ENCODE results near the gene CTAGE1. TPM values are rescaled to one million over a fixed set of nuclear protein-coding genes. Genes with fewer than 3 reads are reported as not detected.

The CTAGE1 gene
- polyA plus RNA-seq, 2 of the 4 experiments (the other 2 are of a cell fraction): 0.01 TPM; not detected in 1

DNA sequence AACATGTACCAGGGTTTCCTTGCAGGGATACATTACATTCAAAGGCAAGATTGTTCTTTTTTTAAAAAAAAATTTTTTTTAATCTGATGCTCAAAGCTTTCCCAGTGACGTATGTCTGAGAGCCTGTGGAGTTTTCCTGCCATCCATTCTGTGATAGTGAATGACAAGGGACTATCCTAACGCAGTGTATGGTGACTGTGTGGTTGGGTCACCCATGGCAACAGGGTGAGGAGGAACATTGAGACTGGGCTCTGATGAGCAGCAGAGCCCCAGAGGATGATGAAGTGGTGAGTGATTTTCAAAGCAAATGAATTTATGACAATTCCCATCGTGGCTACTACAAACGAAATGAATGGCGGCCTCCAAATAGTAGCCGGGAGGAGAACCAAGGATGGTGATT, 28.6 kb upstream of the CTAGE1 start:
- Histone ChIP-seq H3K9me3 (peaks cover 13% of the 10 kb centered on the region; the same call in 2 of the 3 replicates), H3K4me1 (no peaks in the 10 kb centered on the region), H3K27ac (no peak overlapping the region), H3K4me2 (no peak overlapping the region), H3K4me3 (no peak overlapping the region)
- DNase-seq (ENCODE audit: low read depth in 1 of 2, low spot score in 1 of 2): no peak
- POLR2A ChIA-PET: no interaction called here
- CTCF ChIA-PET: no interaction called here
- no peak for FAIRE-seq
- TF ChIP-seq RNF2 (IDR thresholded peaks at IDR 0.05; ENCODE audit: borderline replicate concordance, low read depth): no peak
- 84% methylated on average over 6 of the region's 6 CpGs for whole genome bisulfite sequencing (ENCODE audit: missing lambda C conversion rate)
- ATAC-seq: no peak

DNA sequence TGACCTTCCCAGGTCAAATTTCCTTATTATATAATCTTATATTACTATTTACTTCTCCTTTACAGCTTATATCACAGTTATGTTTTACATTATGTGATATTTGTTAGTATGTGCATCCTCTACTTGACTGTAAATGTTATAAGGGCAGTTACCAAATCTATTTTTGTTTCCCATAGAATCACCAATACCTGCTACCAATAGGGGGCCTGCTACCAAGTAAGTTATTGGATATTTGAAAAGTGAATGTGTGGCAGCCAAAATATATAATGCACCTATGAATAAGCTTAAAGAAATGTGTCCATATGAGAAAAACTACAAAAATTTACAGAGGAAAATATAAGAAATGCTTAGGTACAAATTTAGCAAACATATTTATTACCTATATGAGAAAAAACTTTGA, 23.9 kb upstream of the CTAGE1 start:
- TF ChIP-seq ESRRA (IDR thresholded peaks at IDR 0.05; ENCODE audit: borderline replicate concordance, low read length) (no peak), TP53 (CRISPR knock-in tag; IDR thresholded peaks at IDR 0.05) (no peak), RFX5 (IDR thresholded peaks at IDR 0.05) (no peak)
- TF ChIP-seq, protein P1, sequence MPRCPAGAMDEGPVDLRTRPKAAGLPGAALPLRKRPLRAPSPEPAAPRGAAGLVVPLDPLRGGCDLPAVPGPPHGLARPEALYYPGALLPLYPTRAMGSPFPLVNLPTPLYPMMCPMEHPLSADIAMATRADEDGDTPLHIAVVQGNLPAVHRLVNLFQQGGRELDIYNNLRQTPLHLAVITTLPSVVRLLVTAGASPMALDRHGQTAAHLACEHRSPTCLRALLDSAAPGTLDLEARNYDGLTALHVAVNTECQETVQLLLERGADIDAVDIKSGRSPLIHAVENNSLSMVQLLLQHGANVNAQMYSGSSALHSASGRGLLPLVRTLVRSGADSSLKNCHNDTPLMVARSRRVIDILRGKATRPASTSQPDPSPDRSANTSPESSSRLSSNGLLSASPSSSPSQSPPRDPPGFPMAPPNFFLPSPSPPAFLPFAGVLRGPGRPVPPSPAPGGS (IDR thresholded peaks at IDR 0.05): no peak
- ATAC-seq: no peak
- H3K4me1 ChIP-seq: no peaks in the 10 kb centered on the region
- no peak overlapping the region for H3K4me2 ChIP-seq
- no peak overlapping the region for H3K4me3 ChIP-seq
- FAIRE-seq: no peak
- no peak for DNase-seq (ENCODE audit: low read depth in 1 of 2, low spot score in 1 of 2)
- no peaks in the 10 kb centered on the region for H3K9me3 ChIP-seq
- ChIA-PET POLR2A (no interaction called here), CTCF (interaction anchor here (1.3 kb wide), 1 partner anchor 121 kb away, joined by 3 read pairs; no protein-coding TSS in a partner anchor)
- H3K27ac ChIP-seq: no peak overlapping the region

DNA sequence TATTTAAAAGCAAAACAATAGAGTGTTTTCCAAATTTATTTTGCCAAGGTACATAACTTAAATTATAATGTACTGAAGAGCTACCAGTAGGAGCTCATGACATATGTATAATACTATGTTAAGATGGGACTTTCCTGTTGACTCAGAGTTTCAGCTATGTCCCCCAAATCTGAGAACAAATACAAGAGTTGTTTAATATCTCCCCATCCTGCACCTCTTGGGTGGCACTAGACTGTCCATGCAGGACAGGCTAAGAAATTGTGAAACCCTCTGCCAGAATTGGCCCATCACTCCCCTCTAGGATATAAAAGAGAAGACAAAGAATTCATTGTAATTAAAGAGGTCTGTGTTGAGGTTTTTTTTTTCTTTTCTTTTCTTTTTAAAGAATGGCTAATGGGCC, 21.7 kb upstream of the CTAGE1 start:
- DNase-seq (ENCODE audit: low read depth in 1 of 2, low spot score in 1 of 2) (no peak), ATAC-seq (peak; percentile 24 to 47; a peak in 3 of 6 replicates), FAIRE-seq (no peak)
- H3K4me1 ChIP-seq: peaks cover 16% of the 10 kb centered on the region; the same call in 2 of the 3 replicates
- TF ChIP-seq HEYL (CRISPR knock-in tag; IDR thresholded peaks at IDR 0.05) (no peak), CEBPB (IDR thresholded peaks at IDR 0.05) (peak in 1 of 2 experiments; percentile 58; a peak in 1 of 4 replicates), EHF (CRISPR knock-in tag; IDR thresholded peaks at IDR 0.05) (no peak)
- no peak overlapping the region for H3K4me2 ChIP-seq
- no peak overlapping the region for H3K4me3 ChIP-seq
- H3K9me3 ChIP-seq: no peaks in the 10 kb centered on the region
- ChIA-PET POLR2A (no interaction called here), CTCF (interaction anchor here (1.3 kb wide), 1 partner anchor 23 kb away, joined by 3 read pairs; no protein-coding TSS in a partner anchor)
- H3K27ac ChIP-seq: peak overlapping the region in 1 of 2 experiments; percentile 53; a peak in 1 of 6 replicates

DNA sequence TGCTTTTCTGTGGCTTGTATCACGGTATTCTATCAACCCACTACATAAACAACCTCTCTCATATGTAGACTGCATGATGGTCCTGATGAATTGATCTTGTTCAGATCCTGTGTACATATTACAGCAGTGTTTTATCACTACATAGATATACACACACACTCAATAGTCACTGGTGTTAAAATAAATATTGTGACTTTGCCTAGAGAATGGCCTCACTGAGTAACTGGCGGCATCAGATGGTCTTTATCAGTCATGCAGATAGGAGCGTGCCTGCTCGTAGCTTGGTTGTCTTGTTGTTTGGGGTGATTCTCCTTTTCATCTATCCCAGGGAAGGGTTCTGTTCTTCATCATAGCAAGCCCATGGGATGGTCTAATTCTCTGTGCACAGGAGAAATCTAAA, 18.4 kb upstream of the CTAGE1 start:
- no peak overlapping the region for H3K4me2 ChIP-seq
- no peak for TF ChIP-seq TP53 (CRISPR knock-in tag; IDR thresholded peaks at IDR 0.05)
- TF ChIP-seq, protein P2, sequence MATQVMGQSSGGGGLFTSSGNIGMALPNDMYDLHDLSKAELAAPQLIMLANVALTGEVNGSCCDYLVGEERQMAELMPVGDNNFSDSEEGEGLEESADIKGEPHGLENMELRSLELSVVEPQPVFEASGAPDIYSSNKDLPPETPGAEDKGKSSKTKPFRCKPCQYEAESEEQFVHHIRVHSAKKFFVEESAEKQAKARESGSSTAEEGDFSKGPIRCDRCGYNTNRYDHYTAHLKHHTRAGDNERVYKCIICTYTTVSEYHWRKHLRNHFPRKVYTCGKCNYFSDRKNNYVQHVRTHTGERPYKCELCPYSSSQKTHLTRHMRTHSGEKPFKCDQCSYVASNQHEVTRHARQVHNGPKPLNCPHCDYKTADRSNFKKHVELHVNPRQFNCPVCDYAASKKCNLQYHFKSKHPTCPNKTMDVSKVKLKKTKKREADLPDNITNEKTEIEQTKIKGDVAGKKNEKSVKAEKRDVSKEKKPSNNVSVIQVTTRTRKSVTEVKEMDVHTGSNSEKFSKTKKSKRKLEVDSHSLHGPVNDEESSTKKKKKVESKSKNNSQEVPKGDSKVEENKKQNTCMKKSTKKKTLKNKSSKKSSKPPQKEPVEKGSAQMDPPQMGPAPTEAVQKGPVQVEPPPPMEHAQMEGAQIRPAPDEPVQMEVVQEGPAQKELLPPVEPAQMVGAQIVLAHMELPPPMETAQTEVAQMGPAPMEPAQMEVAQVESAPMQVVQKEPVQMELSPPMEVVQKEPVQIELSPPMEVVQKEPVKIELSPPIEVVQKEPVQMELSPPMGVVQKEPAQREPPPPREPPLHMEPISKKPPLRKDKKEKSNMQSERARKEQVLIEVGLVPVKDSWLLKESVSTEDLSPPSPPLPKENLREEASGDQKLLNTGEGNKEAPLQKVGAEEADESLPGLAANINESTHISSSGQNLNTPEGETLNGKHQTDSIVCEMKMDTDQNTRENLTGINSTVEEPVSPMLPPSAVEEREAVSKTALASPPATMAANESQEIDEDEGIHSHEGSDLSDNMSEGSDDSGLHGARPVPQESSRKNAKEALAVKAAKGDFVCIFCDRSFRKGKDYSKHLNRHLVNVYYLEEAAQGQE (IDR thresholded peaks at IDR 0.05): no peak
- TF ChIP-seq POLR2A (IDR thresholded peaks at IDR 0.05; ENCODE audit: low read length): no peak
- TF ChIP-seq POLR2AphosphoS2 (conservative IDR thresholded peaks at IDR 0.05; ENCODE audit: low read length): no peak
- TF ChIP-seq GATA3 (IDR thresholded peaks at IDR 0.05; ENCODE audit: borderline replicate concordance): no peak
- no peak for TF ChIP-seq HOXB13 (CRISPR knock-in tag; IDR thresholded peaks at IDR 0.05; ENCODE audit: low read depth)
- TF ChIP-seq RFX5 (IDR thresholded peaks at IDR 0.05): no peak
- TF ChIP-seq TFCP2L1 (CRISPR knock-in tag; IDR thresholded peaks at IDR 0.05): no peak
- DNase-seq (ENCODE audit: low read depth in 1 of 2, low spot score in 1 of 2): no peak
- ChIA-PET POLR2A (no interaction called here), CTCF (no interaction called here)
- WGBS (ENCODE audit: missing lambda C conversion rate): 90% methylated on average over 4 of the region's 4 CpGs
- peak overlapping the region in 1 of 2 experiments; percentile 75; a peak in 2 of 6 replicates for H3K27ac ChIP-seq
- H3K4me3 ChIP-seq: no peak overlapping the region
- no peak for FAIRE-seq
- no peaks in the 10 kb centered on the region for H3K9me3 ChIP-seq
- peaks cover 27% of the 10 kb centered on the region for H3K4me1 ChIP-seq
- ATAC-seq: no peak
